B cell (primary cell): ENCODE data around the gene TPO. TPM values are rescaled to one million over a fixed set of nuclear protein-coding genes. Genes with fewer than 3 reads are reported as not detected.

ENCODE experiments used
- ATAC-seq: fragments of 200-7000 bp; cut with Tn5 transposase; one replicate; pipeline ENCODE4 v1.10.0; 2021; ENCODE audit warnings: low read depth, mild to moderate bottlenecking, moderate number of reproducible peaks, moderate library complexity
- CTCF ChIA-PET: fragments of 350-600 bp; sonication (Branson Sonifier 250); formaldehyde crosslinking; loops from one replicate; lab custom pipeline; 2021; ENCODE audit warnings: antibody characterized with exemption, inconsistent platforms; lab: Charles Lee
- POLR2A ChIA-PET: fragments of 350-600 bp; sonication (Branson Sonifier 250); formaldehyde crosslinking; loops from one replicate; lab custom pipeline; 2021; ENCODE audit warnings: antibody characterized with exemption; lab: Charles Lee
- DNase-seq: peaks from one replicate; pipeline ENCODE4 v3.0.0; 2013
- H2AFZ ChIP-seq: 2 replicates; pipeline ENCODE4 v1.6.1; 2012; ENCODE audit warnings: mild to moderate bottlenecking, low read depth, low read length; ENCODE audit not compliant: insufficient read depth, poor library complexity, severe bottlenecking
- H3K27ac ChIP-seq, 2 donors: 1 replicate in 1 of 2; 2 replicates in 1 of 2; pipeline ENCODE4 v1.5.1; 2012 to 2013; ENCODE audit warnings: low read length in 2 of 2, mild to moderate bottlenecking in 2 of 2, moderate library complexity in 1 of 2
- H3K27me3 ChIP-seq, 4 experiments: fragments of 200-600 bp in 1 of 4; sonication (generic) in 1 of 4; replicated peaks in 1 of 4; 1 replicate in 2 of 4; 2 replicates in 2 of 4; pipeline versions ENCODE4 v1.6.1 to v1.7.0; 2013 to 2016; ENCODE audit warnings: low read length in 3 of 4, mild to moderate bottlenecking in 2 of 4, mixed read lengths in 1 of 4, moderate library complexity in 1 of 4; ENCODE audit not compliant: insufficient read depth in 4 of 4, control insufficient read depth in 3 of 4; ENCODE audit errors: control extremely low read depth in 1 of 4
- H3K36me3 ChIP-seq, 2 experiments: replicated peaks in 1 of 2; 1 replicate in 1 of 2; 2 replicates in 1 of 2; pipeline versions ENCODE4 v1.6.1 to v1.7.1; 2013; ENCODE audit warnings: low read length in 1 of 2; ENCODE audit not compliant: insufficient read depth in 2 of 2, control insufficient read depth in 1 of 2; ENCODE audit errors: control extremely low read depth in 1 of 2, extremely low read depth in 1 of 2
- H3K4me1 ChIP-seq, 2 donors: fragments of 200-600 bp in 1 of 2; sonication (generic) in 1 of 2; 1 replicate in 1 of 2; 2 replicates in 1 of 2; pipeline versions ENCODE4 v1.5.1 to v1.6.1; 2013 to 2017; ENCODE audit warnings: low read length in 2 of 2; ENCODE audit not compliant: control insufficient read depth in 2 of 2, insufficient read depth in 2 of 2
- H3K4me2 ChIP-seq: replicated peaks from 2 replicates; pipeline ENCODE3; 2012; ENCODE audit warnings: mild to moderate bottlenecking, low read depth, low read length; ENCODE audit not compliant: poor library complexity, severe bottlenecking
- H3K4me3 ChIP-seq, 5 experiments: fragments of 200-600 bp in 1 of 5; sonication (generic) in 1 of 5; 1 replicate in 3 of 5; 2 replicates in 2 of 5; pipeline versions ENCODE4 v1.5.1 to v1.7.0; 2011 to 2016; ENCODE audit warnings: low read length in 4 of 5, mild to moderate bottlenecking in 4 of 5, low read depth in 2 of 5, control low read depth in 1 of 5, moderate library complexity in 1 of 5; ENCODE audit not compliant: insufficient read depth in 1 of 5; ENCODE audit errors: control extremely low read depth in 1 of 5, extremely low read depth in 1 of 5
- H3K79me2 ChIP-seq: fragments of 200-600 bp; sonication (generic); one replicate; pipeline ENCODE4 v1.6.0; 2016; ENCODE audit warnings: low read length; ENCODE audit not compliant: control insufficient read depth, insufficient read depth
- H3K9ac ChIP-seq: fragments of 200-600 bp; sonication (generic); 2 replicates; pipeline ENCODE4 v1.6.1; 2017; ENCODE audit warnings: mild to moderate bottlenecking, low read length, moderate library complexity
- H3K9me3 ChIP-seq, 3 donors: one replicate each; pipeline versions ENCODE4 v1.6.1 to v1.7.1; 2013; ENCODE audit warnings: low read length in 2 of 3; ENCODE audit not compliant: control insufficient read depth in 2 of 3, insufficient read depth in 1 of 3; ENCODE audit errors: control extremely low read depth in 1 of 3
- H4K20me1 ChIP-seq: 2 replicates; pipeline ENCODE4 v1.6.0; 2012; ENCODE audit warnings: mild to moderate bottlenecking, low read length; ENCODE audit not compliant: insufficient read depth, control insufficient read depth, poor library complexity, severe bottlenecking
- H3K27ac Mint-ChIP-seq: one replicate; pipeline ENCODE4 v1.8.0; 2021; ENCODE audit warnings: mixed read lengths
- H3K27me3 Mint-ChIP-seq: one replicate; pipeline ENCODE4 v1.8.0; 2021; ENCODE audit warnings: mixed read lengths
- H3K4me1 Mint-ChIP-seq: one replicate; pipeline ENCODE4 v1.8.0; 2021; ENCODE audit warnings: mixed read lengths
- H3K4me3 Mint-ChIP-seq: one replicate; pipeline ENCODE4 v1.8.0; 2021; ENCODE audit warnings: mixed read lengths
- H3K9me3 Mint-ChIP-seq: one replicate; pipeline ENCODE4 v1.8.0; 2022; ENCODE audit warnings: mixed read lengths; ENCODE audit not compliant: insufficient read depth
- EZH2 ChIP-seq: IDR thresholded peaks from 2 replicates; pipeline ENCODE4 v1.6.1; 2012; ENCODE audit warnings: borderline replicate concordance, low read depth, mild to moderate bottlenecking, moderate library complexity, low read length; ENCODE audit not compliant: insufficient read depth, poor library complexity, severe bottlenecking
- WGBS: methylation state at CpG from one replicate; pipeline ENCODE4 v1.1.5; 2013; ENCODE audit warnings: missing lambda C conversion rate; ENCODE audit not compliant: insufficient coverage; 5-methylcytosine and 5-hydroxymethylcytosine counted together
- intact Hi-C: fragments of 100-400 bp; cut with micrococcal nuclease; formaldehyde crosslinking; loops from one replicate; pipeline ENCODE4 v1.10.0; 2022
- polyA plus RNA-seq: library from polyadenylated mRNA; depleted of rRNA; stranded (reverse); fragments of >200 nt; gene quantifications from 2 replicates; pipeline ENCODE4 v1.2.3, GENCODE V29; 2012
- total RNA-seq, 2 donors: library from RNA; stranded (reverse); fragments of 120-200 nt in 1 of 2; gene quantifications; 1 replicate in 1 of 2; 2 replicates in 1 of 2; pipeline versions ENCODE4 v1.2.3 to v1.2.4, GENCODE V29; 2013 to 2022
- TF ChIP-seq, protein P1 (sequence below): fragments of 200-600 bp; IDR thresholded peaks from one replicate; pipeline ENCODE4 v1.8.0; 2022; ENCODE audit warnings: antibody characterized with exemption, mild to moderate bottlenecking

The TPO gene
- total and polyA plus RNA-seq, 2 donors (not counting 1 experiment from before 2014, with no cell fraction given): not detected

DNA sequence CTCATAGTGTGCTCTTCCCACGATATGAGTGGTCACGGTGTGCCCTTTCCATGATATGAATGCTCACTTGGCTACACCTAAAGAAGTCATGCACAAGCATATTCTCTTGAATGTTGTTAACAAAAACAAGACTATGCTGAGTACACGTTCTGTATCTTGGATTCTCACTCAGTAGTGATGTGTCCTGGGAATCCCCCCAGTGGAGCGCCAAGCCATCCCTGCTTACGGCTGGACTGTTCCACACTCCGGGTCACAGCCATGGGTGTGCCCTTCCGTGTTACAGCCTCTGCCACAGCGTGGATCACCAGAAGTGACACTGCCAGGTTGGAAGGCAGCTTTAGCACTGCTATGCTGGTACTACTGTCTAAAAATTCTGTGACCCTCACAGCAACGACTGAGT lies 59.1 kb downstream of the TPO start:
- Histone ChIP-seq H3K4me2 (no peak overlapping the region), H3K9ac (no peak overlapping the region), H3K4me1 (no peaks in the 10 kb centered on the region), H4K20me1 (no peaks in the 10 kb centered on the region), H3K9me3 (peaks cover 0 to 7% (median 3%) of the 10 kb centered on the region in 3 donors), H3K36me3 (no peaks in the 10 kb centered on the region), H3K4me3 (no peak overlapping the region), H3K27me3 (no peaks in the 10 kb centered on the region), H3K27ac (no peak overlapping the region), H2AFZ (no peak overlapping the region), H3K79me2 (no peaks in the 10 kb centered on the region)
- DNase-seq (no peak), ATAC-seq (no peak)
- no peaks in the 10 kb centered on the region for H3K4me1 Mint-ChIP-seq
- TF ChIP-seq, protein P1, sequence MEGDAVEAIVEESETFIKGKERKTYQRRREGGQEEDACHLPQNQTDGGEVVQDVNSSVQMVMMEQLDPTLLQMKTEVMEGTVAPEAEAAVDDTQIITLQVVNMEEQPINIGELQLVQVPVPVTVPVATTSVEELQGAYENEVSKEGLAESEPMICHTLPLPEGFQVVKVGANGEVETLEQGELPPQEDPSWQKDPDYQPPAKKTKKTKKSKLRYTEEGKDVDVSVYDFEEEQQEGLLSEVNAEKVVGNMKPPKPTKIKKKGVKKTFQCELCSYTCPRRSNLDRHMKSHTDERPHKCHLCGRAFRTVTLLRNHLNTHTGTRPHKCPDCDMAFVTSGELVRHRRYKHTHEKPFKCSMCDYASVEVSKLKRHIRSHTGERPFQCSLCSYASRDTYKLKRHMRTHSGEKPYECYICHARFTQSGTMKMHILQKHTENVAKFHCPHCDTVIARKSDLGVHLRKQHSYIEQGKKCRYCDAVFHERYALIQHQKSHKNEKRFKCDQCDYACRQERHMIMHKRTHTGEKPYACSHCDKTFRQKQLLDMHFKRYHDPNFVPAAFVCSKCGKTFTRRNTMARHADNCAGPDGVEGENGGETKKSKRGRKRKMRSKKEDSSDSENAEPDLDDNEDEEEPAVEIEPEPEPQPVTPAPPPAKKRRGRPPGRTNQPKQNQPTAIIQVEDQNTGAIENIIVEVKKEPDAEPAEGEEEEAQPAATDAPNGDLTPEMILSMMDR: no peak
- no peak for TF ChIP-seq EZH2
- ChIA-PET CTCF (no interaction called here), POLR2A (no interaction called here)
- H3K9me3 Mint-ChIP-seq: no peaks in the 10 kb centered on the region
- no peak overlapping the region for H3K27ac Mint-ChIP-seq
- H3K4me3 Mint-ChIP-seq: no peak overlapping the region
- intact Hi-C loops: no loop called here
- peaks cover 5% of the 10 kb centered on the region for H3K27me3 Mint-ChIP-seq
- 93% methylated on average over 8 of the region's 9 CpGs for WGBS

DNA sequence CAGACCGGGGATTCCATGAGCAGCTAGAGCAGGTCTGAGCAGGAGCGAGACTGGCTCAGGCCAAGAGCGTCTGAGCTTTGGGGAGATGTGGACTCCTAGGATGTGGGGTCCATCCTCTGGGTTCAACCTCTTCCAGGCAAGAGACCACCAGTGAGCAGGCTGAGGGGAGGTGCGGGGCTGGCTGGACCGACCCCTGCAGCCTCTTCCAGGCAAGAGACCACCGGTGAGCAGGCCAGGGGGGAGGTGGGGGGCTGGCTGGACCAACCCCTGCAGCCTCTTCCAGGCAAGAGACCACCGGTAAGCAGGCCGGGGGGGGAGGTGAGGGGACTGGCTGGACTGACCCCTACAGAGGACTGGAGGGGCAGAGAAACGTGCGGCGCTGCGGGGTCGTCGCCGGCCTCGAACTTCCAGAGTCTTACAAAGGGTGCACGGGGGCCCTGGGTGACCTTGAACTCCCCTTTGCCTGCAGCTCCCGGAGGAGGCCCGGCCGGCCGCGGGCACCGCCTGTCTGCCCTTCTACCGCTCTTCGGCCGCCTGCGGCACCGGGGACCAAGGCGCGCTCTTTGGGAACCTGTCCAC lies 63.4 kb downstream of the TPO start:
- Mint-ChIP-seq H3K27ac (no peak overlapping the region), H3K27me3 (peaks cover 5% of the 10 kb centered on the region), H3K4me1 (no peaks in the 10 kb centered on the region), H3K4me3 (no peak overlapping the region), H3K9me3 (no peaks in the 10 kb centered on the region)
- Histone ChIP-seq H3K27me3 (no peaks in the 10 kb centered on the region), H2AFZ (no peak overlapping the region), H3K4me2 (no peak overlapping the region), H4K20me1 (no peaks in the 10 kb centered on the region), H3K9me3 (peaks cover 0 to 6% (median 0%) of the 10 kb centered on the region in 3 donors), H3K4me3 (no peak overlapping the region), H3K79me2 (no peaks in the 10 kb centered on the region), H3K27ac (no peak overlapping the region), H3K9ac (no peak overlapping the region), H3K4me1 (no peaks in the 10 kb centered on the region), H3K36me3 (no peaks in the 10 kb centered on the region)
- 85% methylated on average over 28 of the region's 30 CpGs for WGBS
- TF ChIP-seq, protein P1: no peak
- TF ChIP-seq EZH2: no peak
- intact Hi-C loops: no loop called here
- POLR2A ChIA-PET: no interaction called here
- CTCF ChIA-PET: no interaction called here
- no peak for ATAC-seq
- no peak for DNase-seq
